Astrocyte (in vitro differentiated cells and primary cell): ENCODE results near the gene SLC5A2.

Source experiments
- CTCF ChIP-seq: IDR thresholded peaks from 2 replicates; pipeline ENCODE4 v1.5.1; 2011; ENCODE audit warnings: low read depth, mild to moderate bottlenecking, inconsistent platforms, low read length, moderate library complexity; ENCODE audit not compliant: insufficient read depth
- EZH2 ChIP-seq: IDR thresholded peaks from 2 replicates; pipeline ENCODE4 v1.6.1; 2012; ENCODE audit warnings: mild to moderate bottlenecking, low read length, inconsistent platforms; ENCODE audit not compliant: insufficient read depth

GRCh38 chr16:31453255-31454204 is 29.4 kb upstream of the SLC5A2 start:
- TF ChIP-seq CTCF (no peak), EZH2 (no peak)
